CD4-positive, alpha-beta memory T cell (primary cell): Measurements from ENCODE around the gene ZBTB24. TPM values are rescaled to one million over a fixed set of nuclear protein-coding genes. Genes with fewer than 3 reads are reported as not detected.

Experiments
- CTCF ChIA-PET: fragments of 350-600 bp; sonication (Branson Sonifier 250); formaldehyde crosslinking; loops from one replicate; lab custom pipeline; 2021; ENCODE audit warnings: inconsistent platforms; ENCODE audit not compliant: partially characterized antibody; lab: Charles Lee
- POLR2A ChIA-PET: fragments of 350-600 bp; sonication (Branson Sonifier 250); formaldehyde crosslinking; loops from one replicate; lab custom pipeline; 2021; ENCODE audit not compliant: partially characterized antibody; lab: Charles Lee
- DNase-seq, 5 donors: peaks; one replicate each; pipeline versions ENCODE4 v3.0.0 to v3.0.0-alpha.2; 2020 to 2022; ENCODE audit warnings: mixed read lengths in 1 of 5
- H3K27ac ChIP-seq: one replicate; pipeline ENCODE4 v1.7.0; 2013; ENCODE audit warnings: low read depth, low read length
- H3K27me3 ChIP-seq: 2 replicates; pipeline ENCODE4 v1.7.0; 2013; ENCODE audit warnings: mild to moderate bottlenecking, low read length, moderate library complexity; ENCODE audit not compliant: insufficient read depth
- H3K36me3 ChIP-seq: 2 replicates; pipeline ENCODE4 v1.7.0; 2013; ENCODE audit warnings: mild to moderate bottlenecking, low read length, moderate library complexity; ENCODE audit not compliant: insufficient read depth
- H3K4me1 ChIP-seq: 2 replicates; pipeline ENCODE4 v1.7.0; 2013; ENCODE audit warnings: mild to moderate bottlenecking, low read length, moderate library complexity; ENCODE audit not compliant: insufficient read depth
- H3K4me3 ChIP-seq, 2 donors: one replicate each; pipeline ENCODE4 v1.7.0; 2013; ENCODE audit warnings: low read length in 2 of 2, mild to moderate bottlenecking in 1 of 2
- H3K9me3 ChIP-seq, 2 donors: one replicate each; pipeline ENCODE4 v1.7.0; 2013; ENCODE audit warnings: low read length in 2 of 2, control low read depth in 1 of 2; ENCODE audit not compliant: control insufficient read depth in 1 of 2
- H3K27ac Mint-ChIP-seq, 7 donors: one replicate each; pipeline ENCODE4 v1.8.0; 2020 to 2021; ENCODE audit warnings: mixed read lengths in 7 of 7, mild to moderate bottlenecking in 6 of 7, inconsistent platforms in 3 of 7, moderate library complexity in 3 of 7
- H3K27me3 Mint-ChIP-seq, 2 donors: one replicate each; pipeline ENCODE4 v1.8.0; 2020 to 2021; ENCODE audit warnings: mixed read lengths in 2 of 2
- H3K36me3 Mint-ChIP-seq, 2 donors: one replicate each; pipeline ENCODE4 v1.8.0; 2020 to 2021; ENCODE audit warnings: mixed read lengths in 2 of 2, inconsistent platforms in 1 of 2, mild to moderate bottlenecking in 1 of 2
- H3K4me1 Mint-ChIP-seq, 4 donors: one replicate each; pipeline ENCODE4 v1.8.0; 2020 to 2021; ENCODE audit warnings: mixed read lengths in 4 of 4, mild to moderate bottlenecking in 1 of 4
- H3K4me3 Mint-ChIP-seq, 8 donors: one replicate each; pipeline ENCODE4 v1.8.0; 2020 to 2021; ENCODE audit warnings: mixed read lengths in 8 of 8, mild to moderate bottlenecking in 7 of 8, moderate library complexity in 6 of 8, inconsistent platforms in 3 of 8
- H3K9me3 Mint-ChIP-seq, 8 donors: one replicate each; pipeline ENCODE4 v1.8.0; 2020 to 2021; ENCODE audit warnings: mixed read lengths in 8 of 8, mild to moderate bottlenecking in 5 of 8, inconsistent platforms in 3 of 8, moderate library complexity in 1 of 8
- intact Hi-C: fragments of 100-400 bp; cut with micrococcal nuclease; formaldehyde crosslinking; loops from one replicate; pipeline ENCODE4 v1.15.1; 2023
- polyA plus RNA-seq, 2 donors: library from polyadenylated mRNA; unstranded; fragments of 300-500 nt; fragmentation: Illumina TruSeq; gene quantifications; one replicate each; pipeline ENCODE4 v1.2.3, GENCODE V29; 2021
- total RNA-seq, 2 experiments: library from RNA; stranded (reverse); gene quantifications; one replicate each; pipeline ENCODE4 v1.2.3, GENCODE V29; 2021

The ZBTB24 gene
- total and polyA plus RNA-seq, 4 experiments from 2014 or later, result 8.5 to 28.4 (median 19.3) TPM

- Mint-ChIP-seq H3K9me3 (peaks cover 0 to 2% (median 0%) of the 10 kb centered on the region in 8 donors), H3K4me1 (peaks cover 14 to 27% (median 22%) of the 10 kb centered on the region in 4 donors), H3K36me3 (no peaks in the 10 kb centered on the region), H3K4me3 (no peak overlapping the region), H3K27me3 (peaks cover 0 to 2% of the 10 kb centered on the region in 2 donors), H3K27ac (no peak overlapping the region)
- ChIA-PET CTCF (no interaction called here), POLR2A (no interaction called here)
- Histone ChIP-seq H3K9me3 (no peaks in the 10 kb centered on the region), H3K27me3 (no peaks in the 10 kb centered on the region), H3K27ac (no peak overlapping the region), H3K4me1 (peaks cover 24% of the 10 kb centered on the region), H3K4me3 (no peak overlapping the region), H3K36me3 (no peaks in the 10 kb centered on the region)
- no peak for DNase-seq
- intact Hi-C loops, result no loop called here
Measured at GRCh38 chr6:109512271-109512817, 29.3 kb upstream of the ZBTB24 start.

GRCh38 chr6:109511832-109512231 is 28.8 kb upstream of the ZBTB24 start:
- no peak overlapping the region for H3K4me3 ChIP-seq
- Mint-ChIP-seq H3K36me3 (no peaks in the 10 kb centered on the region), H3K4me1 (peaks cover 11 to 23% (median 17%) of the 10 kb centered on the region in 4 donors), H3K9me3 (peaks cover 0 to 2% (median 0%) of the 10 kb centered on the region in 8 donors), H3K27ac (no peak overlapping the region), H3K4me3 (no peak overlapping the region), H3K27me3 (peaks cover 0 to 2% of the 10 kb centered on the region in 2 donors)
- H3K36me3 ChIP-seq, result no peaks in the 10 kb centered on the region
- ChIA-PET CTCF (no interaction called here), POLR2A (no interaction called here)
- DNase-seq, result no peak
- H3K27me3 ChIP-seq, result no peaks in the 10 kb centered on the region
- no peak overlapping the region for H3K27ac ChIP-seq
- no peaks in the 10 kb centered on the region for H3K9me3 ChIP-seq
- peaks cover 19% of the 10 kb centered on the region for H3K4me1 ChIP-seq
- intact Hi-C loops, result no loop called here

GRCh38 chr6:109510358-109510757 is 27.3 kb upstream of the ZBTB24 start:
- POLR2A ChIA-PET, result no interaction called here
- H3K27ac Mint-ChIP-seq, result peak overlapping the region in 1 of 7 donors; percentile 24
- Histone ChIP-seq H3K36me3 (no peaks in the 10 kb centered on the region), H3K27me3 (no peaks in the 10 kb centered on the region), H3K9me3 (no peaks in the 10 kb centered on the region), H3K4me1 (peaks cover 5% of the 10 kb centered on the region), H3K27ac (no peak overlapping the region), H3K4me3 (no peak overlapping the region)
- peaks cover 0 to 2% of the 10 kb centered on the region in 2 donors for H3K27me3 Mint-ChIP-seq
- CTCF ChIA-PET, result no interaction called here
- peaks cover 3 to 8% (median 6%) of the 10 kb centered on the region in 4 donors for H3K4me1 Mint-ChIP-seq
- no peak overlapping the region for H3K4me3 Mint-ChIP-seq
- intact Hi-C loops, result no loop called here
- DNase-seq, result no peak
- no peaks in the 10 kb centered on the region for H3K36me3 Mint-ChIP-seq
- H3K9me3 Mint-ChIP-seq, result no peaks in the 10 kb centered on the region

- POLR2A ChIA-PET, result no interaction called here
- Mint-ChIP-seq H3K36me3 (no peaks in the 10 kb centered on the region), H3K27ac (no peak overlapping the region), H3K9me3 (no peaks in the 10 kb centered on the region), H3K27me3 (peaks cover 0 to 1% of the 10 kb centered on the region in 2 donors), H3K4me3 (no peak overlapping the region), H3K4me1 (no peaks in the 10 kb centered on the region)
- Histone ChIP-seq H3K4me3 (no peak overlapping the region), H3K4me1 (no peaks in the 10 kb centered on the region), H3K9me3 (no peaks in the 10 kb centered on the region), H3K27ac (no peak overlapping the region), H3K27me3 (no peaks in the 10 kb centered on the region), H3K36me3 (no peaks in the 10 kb centered on the region)
- CTCF ChIA-PET, result interaction anchor here (0.8 kb wide), 1 partner anchor 16 kb away, joined by 3 read pairs; no protein-coding TSS in a partner anchor
- intact Hi-C loops, result no loop called here
- DNase-seq, result no peak
Measured at GRCh38 chr6:109508166-109508860, 25.3 kb upstream of the ZBTB24 start.

GRCh38 chr6:109507490-109508072 is 24.6 kb upstream of the ZBTB24 start:
- peaks cover 0 to 1% of the 10 kb centered on the region in 2 donors for H3K27me3 Mint-ChIP-seq
- ChIA-PET CTCF (interaction anchor here (0.8 to 1.6 kb wide), 3 partner anchors 16 to 532 kb away, joined by 3 to 5 read pairs (median 3); no protein-coding TSS in a partner anchor), POLR2A (no interaction called here)
- H3K4me1 Mint-ChIP-seq, result no peaks in the 10 kb centered on the region
- no peaks in the 10 kb centered on the region for H3K36me3 Mint-ChIP-seq
- no peak overlapping the region for H3K4me3 ChIP-seq
- H3K9me3 Mint-ChIP-seq, result no peaks in the 10 kb centered on the region
- H3K27ac Mint-ChIP-seq, result no peak overlapping the region
- intact Hi-C loops, result no loop called here
- DNase-seq, result no peak
- H3K27ac ChIP-seq, result no peak overlapping the region
- H3K4me1 ChIP-seq, result no peaks in the 10 kb centered on the region
- H3K27me3 ChIP-seq, result no peaks in the 10 kb centered on the region
- no peaks in the 10 kb centered on the region for H3K36me3 ChIP-seq
- no peaks in the 10 kb centered on the region for H3K9me3 ChIP-seq
- no peak overlapping the region for H3K4me3 Mint-ChIP-seq

- Histone ChIP-seq H3K36me3 (no peaks in the 10 kb centered on the region), H3K4me1 (no peaks in the 10 kb centered on the region), H3K27ac (no peak overlapping the region), H3K27me3 (no peaks in the 10 kb centered on the region), H3K4me3 (no peak overlapping the region), H3K9me3 (no peaks in the 10 kb centered on the region)
- intact Hi-C loops, result no loop called here
- no peaks in the 10 kb centered on the region for H3K36me3 Mint-ChIP-seq
- H3K27ac Mint-ChIP-seq, result no peak overlapping the region
- H3K4me1 Mint-ChIP-seq, result no peaks in the 10 kb centered on the region
- CTCF ChIA-PET, result interaction anchor here (1.0 to 1.6 kb wide), 3 partner anchors 9 to 533 kb away, joined by 3 to 5 read pairs (median 3); no protein-coding TSS in a partner anchor
- no peak overlapping the region for H3K4me3 Mint-ChIP-seq
- POLR2A ChIA-PET, result no interaction called here
- no peaks in the 10 kb centered on the region for H3K9me3 Mint-ChIP-seq
- DNase-seq, result no peak
- H3K27me3 Mint-ChIP-seq, result peaks cover 1 to 3% of the 10 kb centered on the region in 2 donors
Measured at GRCh38 chr6:109506841-109507240, 23.8 kb upstream of the ZBTB24 start.

GRCh38 chr6:109506314-109506713 is 23.3 kb upstream of the ZBTB24 start:
- intact Hi-C loops, result no loop called here
- POLR2A ChIA-PET, result no interaction called here
- no peaks in the 10 kb centered on the region for H3K4me1 ChIP-seq
- Mint-ChIP-seq H3K4me1 (no peaks in the 10 kb centered on the region), H3K27me3 (peaks cover 1 to 4% of the 10 kb centered on the region in 2 donors), H3K9me3 (no peaks in the 10 kb centered on the region), H3K27ac (no peak overlapping the region), H3K4me3 (no peak overlapping the region), H3K36me3 (no peaks in the 10 kb centered on the region)
- no peaks in the 10 kb centered on the region for H3K36me3 ChIP-seq
- no peak overlapping the region for H3K27ac ChIP-seq
- no peaks in the 10 kb centered on the region for H3K9me3 ChIP-seq
- no peaks in the 10 kb centered on the region for H3K27me3 ChIP-seq
- H3K4me3 ChIP-seq, result no peak overlapping the region
- CTCF ChIA-PET, result interaction anchor here (1.0 to 1.6 kb wide), 3 partner anchors 9 to 533 kb away, joined by 3 to 5 read pairs (median 3); no protein-coding TSS in a partner anchor
- no peak for DNase-seq
